ENCODE data around the gene MGAT4B.

DNA sequence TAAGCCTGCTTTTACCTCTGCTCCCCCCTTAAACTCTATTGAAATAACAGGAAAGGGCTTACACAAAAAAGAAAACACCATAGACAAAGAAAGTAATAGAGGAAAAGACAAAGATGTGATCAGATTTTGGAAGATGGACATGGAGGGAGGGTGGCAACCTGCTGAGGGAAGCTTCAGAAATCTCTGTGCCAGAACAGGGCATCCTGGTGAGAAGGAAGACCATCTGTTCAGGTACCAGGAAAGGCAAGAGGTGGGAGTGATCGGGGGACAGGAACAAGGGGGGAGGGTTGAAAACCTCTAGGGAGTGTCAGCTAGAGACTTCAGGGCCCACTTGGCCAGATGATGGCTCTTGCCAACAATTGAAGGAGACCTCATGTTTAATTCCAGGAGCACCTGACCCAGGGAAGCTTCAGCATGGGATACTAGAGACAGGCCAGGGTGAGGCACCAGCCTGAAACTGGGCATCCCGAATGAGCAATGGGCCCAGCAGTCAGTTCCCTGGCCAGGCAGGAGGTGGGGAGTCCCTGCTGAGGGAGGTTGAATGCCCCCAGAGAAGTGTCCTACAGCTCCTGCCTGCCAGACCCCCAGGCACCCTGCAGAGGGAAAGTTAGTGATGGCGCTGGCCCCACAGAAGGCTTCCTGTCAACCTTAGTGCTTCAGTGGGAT is 22.2 kb upstream of the MGAT4B start:
- TF ChIP-seq, protein P1, sequence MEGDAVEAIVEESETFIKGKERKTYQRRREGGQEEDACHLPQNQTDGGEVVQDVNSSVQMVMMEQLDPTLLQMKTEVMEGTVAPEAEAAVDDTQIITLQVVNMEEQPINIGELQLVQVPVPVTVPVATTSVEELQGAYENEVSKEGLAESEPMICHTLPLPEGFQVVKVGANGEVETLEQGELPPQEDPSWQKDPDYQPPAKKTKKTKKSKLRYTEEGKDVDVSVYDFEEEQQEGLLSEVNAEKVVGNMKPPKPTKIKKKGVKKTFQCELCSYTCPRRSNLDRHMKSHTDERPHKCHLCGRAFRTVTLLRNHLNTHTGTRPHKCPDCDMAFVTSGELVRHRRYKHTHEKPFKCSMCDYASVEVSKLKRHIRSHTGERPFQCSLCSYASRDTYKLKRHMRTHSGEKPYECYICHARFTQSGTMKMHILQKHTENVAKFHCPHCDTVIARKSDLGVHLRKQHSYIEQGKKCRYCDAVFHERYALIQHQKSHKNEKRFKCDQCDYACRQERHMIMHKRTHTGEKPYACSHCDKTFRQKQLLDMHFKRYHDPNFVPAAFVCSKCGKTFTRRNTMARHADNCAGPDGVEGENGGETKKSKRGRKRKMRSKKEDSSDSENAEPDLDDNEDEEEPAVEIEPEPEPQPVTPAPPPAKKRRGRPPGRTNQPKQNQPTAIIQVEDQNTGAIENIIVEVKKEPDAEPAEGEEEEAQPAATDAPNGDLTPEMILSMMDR (IDR thresholded peaks at IDR 0.05), result no peak
- TF ChIP-seq POLR2A (IDR thresholded peaks at IDR 0.05), result peak; percentile 42
